Mesenchymal stem cell (in vitro differentiated cells and primary cell): ENCODE measurements around the gene DSC2.

Experiments used
- DNase-seq: peaks from one replicate; pipeline ENCODE4 v3.0.0-alpha.2; 2013
- H2AFZ ChIP-seq: one replicate; pipeline ENCODE4 v1.6.1; 2013; ENCODE audit warnings: low read depth, mild to moderate bottlenecking, control low read depth, inconsistent platforms, low read length, moderate library complexity
- H2AK5ac ChIP-seq: 2 replicates; pipeline ENCODE4 v1.6.1; 2013; ENCODE audit warnings: low read length, moderate library complexity, mild to moderate bottlenecking, inconsistent platforms; ENCODE audit not compliant: severe bottlenecking
- H2BK120ac ChIP-seq: one replicate; pipeline ENCODE4 v1.6.1; 2013; ENCODE audit warnings: low read depth, mild to moderate bottlenecking, inconsistent platforms, low read length, moderate library complexity
- H2BK12ac ChIP-seq, 2 experiments: one replicate each; pipeline ENCODE4 v1.6.1; 2013; ENCODE audit warnings: inconsistent platforms in 2 of 2, low read length in 2 of 2, mild to moderate bottlenecking in 2 of 2, moderate library complexity in 2 of 2, control low read depth in 1 of 2
- H2BK15ac ChIP-seq: one replicate; pipeline ENCODE4 v1.6.1; 2013; ENCODE audit warnings: mild to moderate bottlenecking, low read depth, inconsistent platforms; ENCODE audit not compliant: poor library complexity, severe bottlenecking
- H2BK5ac ChIP-seq: 2 replicates; pipeline ENCODE4 v1.6.1; 2013; ENCODE audit warnings: low read depth, mild to moderate bottlenecking, low read length, control low read depth, inconsistent platforms; ENCODE audit not compliant: poor library complexity, severe bottlenecking
- H3K14ac ChIP-seq, 2 experiments: one replicate each; pipeline ENCODE4 v1.6.1; 2013; ENCODE audit warnings: inconsistent platforms in 2 of 2, low read length in 2 of 2, control low read depth in 1 of 2, mild to moderate bottlenecking in 1 of 2, moderate library complexity in 1 of 2
- H3K18ac ChIP-seq, 2 experiments: one replicate each; pipeline ENCODE4 v1.6.1; 2013; ENCODE audit warnings: inconsistent platforms in 2 of 2, low read length in 2 of 2, control low read depth in 1 of 2, low read depth in 1 of 2, mild to moderate bottlenecking in 1 of 2
- H3K23ac ChIP-seq, 2 experiments: one replicate each; pipeline ENCODE4 v1.6.1; 2013; ENCODE audit warnings: inconsistent platforms in 2 of 2, low read length in 2 of 2, mild to moderate bottlenecking in 2 of 2, moderate library complexity in 2 of 2, control low read depth in 1 of 2
- H3K27ac ChIP-seq: 2 replicates; pipeline ENCODE4 v1.5.1; 2013; ENCODE audit warnings: mild to moderate bottlenecking, moderate library complexity, low read length, control low read depth, inconsistent platforms; ENCODE audit not compliant: poor library complexity, severe bottlenecking
- H3K27me3 ChIP-seq, 2 experiments: 2 replicates each; pipeline versions ENCODE4 v1.6.1 to v1.7.0; 2013; ENCODE audit warnings: low read length in 2 of 2, mild to moderate bottlenecking in 2 of 2, moderate library complexity in 2 of 2, control low read depth in 1 of 2, inconsistent platforms in 1 of 2; ENCODE audit not compliant: control insufficient read depth in 1 of 2, insufficient read depth in 1 of 2
- H3K36me3 ChIP-seq, 2 experiments: 2 replicates each; pipeline versions ENCODE4 v1.6.1 to v1.7.0; 2013; ENCODE audit warnings: low read length in 2 of 2, control low read depth in 1 of 2, inconsistent platforms in 1 of 2, low read depth in 1 of 2, mild to moderate bottlenecking in 1 of 2; ENCODE audit not compliant: insufficient read depth in 2 of 2, control insufficient read depth in 1 of 2
- H3K4ac ChIP-seq, 2 experiments: one replicate each; pipeline ENCODE4 v1.6.1; 2013; ENCODE audit warnings: inconsistent platforms in 2 of 2, low read length in 2 of 2, mild to moderate bottlenecking in 2 of 2, moderate library complexity in 2 of 2, control low read depth in 1 of 2, low read depth in 1 of 2
- H3K4me1 ChIP-seq: 2 replicates; pipeline ENCODE4 v1.6.1; 2013; ENCODE audit warnings: low read depth, low read length, control low read depth; ENCODE audit not compliant: control insufficient read depth, insufficient read depth
- H3K4me2 ChIP-seq: 2 replicates; pipeline ENCODE4 v1.6.1; 2013; ENCODE audit warnings: low read length, mild to moderate bottlenecking, inconsistent platforms; ENCODE audit not compliant: poor library complexity, severe bottlenecking
- H3K4me3 ChIP-seq, 2 experiments: 2 replicates each; pipeline versions ENCODE4 v1.5.1 to v1.7.0; 2013; ENCODE audit warnings: low read length in 2 of 2, mild to moderate bottlenecking in 2 of 2, control low read depth in 1 of 2, low read depth in 1 of 2; ENCODE audit not compliant: insufficient read depth in 1 of 2
- H3K79me1 ChIP-seq: replicated peaks from 2 replicates; pipeline ENCODE4 v1.6.1; 2013; ENCODE audit warnings: mild to moderate bottlenecking, control low read depth, low read length, inconsistent platforms; ENCODE audit not compliant: poor library complexity, severe bottlenecking
- H3K9ac ChIP-seq: 2 replicates; pipeline ENCODE4 v1.7.0; 2013; ENCODE audit warnings: mild to moderate bottlenecking, low read length, moderate library complexity
- H3K9me3 ChIP-seq: 2 replicates; pipeline ENCODE4 v1.7.0; 2013; ENCODE audit warnings: mild to moderate bottlenecking, low read length; ENCODE audit not compliant: control insufficient read depth
- H4K8ac ChIP-seq: one replicate; pipeline ENCODE4 v1.6.1; 2013; ENCODE audit warnings: inconsistent platforms, mild to moderate bottlenecking, low read length, moderate library complexity
- H4K91ac ChIP-seq: one replicate; pipeline ENCODE4 v1.6.1; 2013; ENCODE audit warnings: mild to moderate bottlenecking, low read length, inconsistent platforms
- WGBS: methylation state at CpG from one replicate; pipeline ENCODE4 v1.1.7; 2013; ENCODE audit warnings: mixed read lengths; 5-methylcytosine and 5-hydroxymethylcytosine counted together

Gene DSC2

DNA sequence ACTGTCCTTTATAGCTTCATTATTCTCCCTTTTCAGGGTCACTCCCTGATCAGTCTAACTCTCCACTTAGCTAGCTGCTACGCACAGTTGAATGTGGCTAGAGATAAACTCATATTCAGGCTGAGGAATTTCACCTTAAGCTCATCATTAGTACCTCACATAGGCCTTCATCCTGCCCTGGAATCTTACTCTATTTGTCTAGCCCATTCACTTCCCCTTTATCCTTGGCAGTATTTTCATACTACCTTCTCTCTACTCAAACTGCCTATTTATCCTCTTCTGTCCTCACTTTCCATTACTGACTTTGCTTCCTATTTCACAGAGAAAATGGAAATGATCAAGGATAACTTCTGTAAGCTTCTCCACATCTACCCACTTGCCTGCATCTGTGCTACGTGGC lies 10.6 kb upstream of the DSC2 start:
- Histone ChIP-seq H4K8ac (no peak overlapping the region), H3K23ac (no peak overlapping the region), H3K18ac (no peak overlapping the region)

DNA sequence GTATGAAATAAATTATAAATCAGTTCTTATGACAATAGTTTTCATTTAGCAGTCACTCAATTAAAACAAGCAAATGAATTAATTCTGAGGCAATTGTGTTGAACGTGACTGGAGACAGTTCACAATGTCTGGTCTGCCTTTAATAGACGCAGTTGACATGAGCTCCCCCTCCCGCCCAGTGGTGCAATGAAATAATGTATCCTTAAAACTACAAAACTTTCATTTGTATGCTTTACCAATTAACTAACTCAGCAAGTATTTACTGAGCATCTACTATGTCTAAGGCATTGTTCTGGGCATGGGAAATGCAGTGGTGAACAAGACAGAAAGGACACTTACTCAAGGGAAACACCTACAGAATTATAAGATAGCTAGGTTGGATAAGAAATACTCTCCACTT lies 3.5 kb upstream of the DSC2 start:
- Histone ChIP-seq H3K4me2 (no peak overlapping the region), H2AK5ac (no peak overlapping the region), H2BK120ac (no peak overlapping the region), H4K8ac (no peak overlapping the region), H4K91ac (no peak overlapping the region), H2BK15ac (no peak overlapping the region), H3K4me3 (no peak overlapping the region), H3K4ac (no peak overlapping the region), H3K9me3 (no peaks in the 10 kb centered on the region), H2BK5ac (no peak overlapping the region), H3K23ac (no peak overlapping the region), H3K14ac (no peak overlapping the region), H3K9ac (no peak overlapping the region), H3K27ac (no peak overlapping the region), H3K18ac (no peak overlapping the region), H3K27me3 (peaks cover 0 to 16% of the 10 kb centered on the region in 2 experiments), H3K4me1 (peaks cover 4% of the 10 kb centered on the region), H2BK12ac (no peak overlapping the region), H3K36me3 (no peaks in the 10 kb centered on the region), H2AFZ (no peak overlapping the region), H3K79me1 (peaks cover 2% of the 10 kb centered on the region)
- 79% methylated on average over 1 of the region's 3 CpGs for WGBS
- no peak for DNase-seq

More for the DNA sequence above, 10.6 kb upstream of the DSC2 start:
- no peak overlapping the region for H2BK15ac ChIP-seq
- no peaks in the 10 kb centered on the region for H3K9me3 ChIP-seq
- no peak overlapping the region for H3K4me2 ChIP-seq
- no peaks in the 10 kb centered on the region for H3K4me1 ChIP-seq
- H3K27ac ChIP-seq: no peak overlapping the region
- WGBS: 76% methylated on average over 2 of the region's 2 CpGs
- no peaks in the 10 kb centered on the region for H3K36me3 ChIP-seq
- H2BK120ac ChIP-seq: no peak overlapping the region
- no peaks in the 10 kb centered on the region for H3K79me1 ChIP-seq
- no peak overlapping the region for H3K9ac ChIP-seq
- H3K14ac ChIP-seq: no peak overlapping the region
- no peak overlapping the region for H3K4me3 ChIP-seq
- H3K4ac ChIP-seq: no peak overlapping the region
- H2BK5ac ChIP-seq: no peak overlapping the region
- DNase-seq: no peak
- no peak overlapping the region for H2AK5ac ChIP-seq
- no peak overlapping the region for H2BK12ac ChIP-seq
- H3K27me3 ChIP-seq: no peaks in the 10 kb centered on the region
- no peak overlapping the region for H2AFZ ChIP-seq
- no peak overlapping the region for H4K91ac ChIP-seq

DNA sequence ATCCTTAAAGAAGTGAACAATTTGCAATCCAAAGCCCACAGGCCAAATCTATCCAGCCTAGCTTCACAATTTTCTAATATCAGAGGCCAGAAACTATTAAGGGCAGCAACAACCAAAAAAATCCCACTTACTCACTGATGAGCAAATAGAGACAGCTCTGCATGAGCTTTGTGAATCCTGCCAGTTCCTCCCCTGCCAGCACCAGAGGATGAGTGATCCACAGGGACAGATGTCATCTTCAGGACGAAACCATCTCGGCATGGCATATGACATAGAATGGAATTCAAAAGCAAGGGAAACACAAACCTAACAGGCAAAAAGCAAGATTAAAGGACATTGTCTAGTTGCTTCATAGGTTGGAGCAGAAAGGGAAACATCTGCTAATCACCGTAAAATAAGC lies 2.2 kb upstream of the DSC2 start:
- Histone ChIP-seq H3K79me1 (peaks cover 5% of the 10 kb centered on the region), H3K9ac (no peak overlapping the region), H3K23ac (no peak overlapping the region), H3K18ac (no peak overlapping the region), H3K4ac (no peak overlapping the region), H2AFZ (no peak overlapping the region), H3K27me3 (peaks cover 0 to 29% of the 10 kb centered on the region in 2 experiments), H2BK120ac (no peak overlapping the region), H2BK12ac (no peak overlapping the region), H2BK15ac (no peak overlapping the region), H3K4me3 (no peak overlapping the region), H3K36me3 (no peaks in the 10 kb centered on the region), H3K9me3 (no peaks in the 10 kb centered on the region), H2BK5ac (no peak overlapping the region), H3K4me1 (peaks cover 7% of the 10 kb centered on the region), H3K27ac (no peak overlapping the region), H4K91ac (no peak overlapping the region), H2AK5ac (no peak overlapping the region), H3K14ac (no peak overlapping the region), H4K8ac (no peak overlapping the region), H3K4me2 (no peak overlapping the region)
- WGBS: 87% methylated on average over 3 of the region's 3 CpGs
- DNase-seq: no peak

DNA sequence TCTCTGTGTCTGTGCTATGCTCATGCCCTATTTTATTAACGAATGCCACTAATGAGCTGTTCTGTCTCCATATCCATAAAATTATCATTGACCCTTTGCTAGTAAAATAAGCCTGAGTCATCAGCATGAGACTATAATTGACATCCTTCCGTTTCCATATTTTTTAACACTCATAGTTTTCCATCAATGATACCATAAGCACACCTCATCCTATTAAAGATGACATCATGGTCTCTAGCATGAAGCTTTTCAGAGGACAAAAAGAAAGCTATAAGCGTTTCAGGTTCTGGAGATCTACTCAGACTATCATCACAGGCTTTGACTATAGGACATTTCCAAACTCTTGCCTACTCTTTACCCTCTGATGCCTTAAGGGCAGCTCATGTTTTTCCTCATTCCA lies 1.2 kb upstream of the DSC2 start:
- no peak overlapping the region for H3K14ac ChIP-seq
- no peak overlapping the region for H2BK120ac ChIP-seq
- peaks cover 7% of the 10 kb centered on the region for H3K4me1 ChIP-seq
- H3K79me1 ChIP-seq: peaks cover 5% of the 10 kb centered on the region
- no peak overlapping the region for H2BK12ac ChIP-seq
- no peak for DNase-seq
- H3K27me3 ChIP-seq: peaks cover 0 to 29% of the 10 kb centered on the region in 2 experiments
- no peak overlapping the region for H3K27ac ChIP-seq
- no peak overlapping the region for H3K4me2 ChIP-seq
- H3K36me3 ChIP-seq: no peaks in the 10 kb centered on the region
- H2AFZ ChIP-seq: no peak overlapping the region
- no peaks in the 10 kb centered on the region for H3K9me3 ChIP-seq
- no peak overlapping the region for H2BK5ac ChIP-seq
- no peak overlapping the region for H3K18ac ChIP-seq
- no peak overlapping the region for H2BK15ac ChIP-seq
- no peak overlapping the region for H3K9ac ChIP-seq
- H3K4ac ChIP-seq: no peak overlapping the region
- no peak overlapping the region for H2AK5ac ChIP-seq
- H3K23ac ChIP-seq: no peak overlapping the region
- WGBS: 90% methylated on average over 3 of the region's 3 CpGs
- H4K8ac ChIP-seq: no peak overlapping the region
- H4K91ac ChIP-seq: no peak overlapping the region
- H3K4me3 ChIP-seq: no peak overlapping the region
